ENCODE data around the gene ADAP1. TPM values are rescaled to one million over a fixed set of nuclear protein-coding genes. Genes with fewer than 3 reads are reported as not detected.
"Not testable (repeated sequence)": the region's sequence is repeated elsewhere in the genome, so short reads cannot be mapped to it uniquely, and the experiment has no call there.

Gene ADAP1
- polyA plus RNA-seq, 3 donors: 10.6 to 13.9 (median 11.2) TPM

- DNase-seq (ENCODE audit: low read depth in 3 of 3, low spot score in 2 of 3): no peak
These were observed 43.5 kb downstream of the ADAP1 start for GRCh38 chr7:910931-911431.

- DNase-seq (ENCODE audit: low read depth in 3 of 3, low spot score in 2 of 3): no peak
These were observed 44.0 kb downstream of the ADAP1 start for GRCh38 chr7:910441-910861.

- DNase-seq (ENCODE audit: low read depth in 3 of 3, low spot score in 2 of 3): no peak
These were observed 44.8 kb downstream of the ADAP1 start for GRCh38 chr7:909358-910329.

- DNase-seq (ENCODE audit: low read depth in 3 of 3, low spot score in 2 of 3): not testable (repeated sequence)
These were observed 45.7 kb downstream of the ADAP1 start for GRCh38 chr7:908591-909357.

- no peak for DNase-seq (ENCODE audit: low read depth in 3 of 3, low spot score in 2 of 3)
These were observed 46.3 kb downstream of the ADAP1 start for GRCh38 chr7:908159-908581.

GRCh38 chr7:907158-907980 lies 47.1 kb downstream of the ADAP1 start:
- DNase-seq (ENCODE audit: low read depth in 3 of 3, low spot score in 2 of 3): no peak

GRCh38 chr7:906776-907157 lies 47.7 kb downstream of the ADAP1 start:
- no peak for DNase-seq (ENCODE audit: low read depth in 3 of 3, low spot score in 2 of 3)

- DNase-seq (ENCODE audit: low read depth in 3 of 3, low spot score in 2 of 3): no peak
These were observed 49.6 kb downstream of the ADAP1 start for GRCh38 chr7:904847-905246.

GRCh38 chr7:903921-904755 lies 50.3 kb downstream of the ADAP1 start:
- DNase-seq (ENCODE audit: low read depth in 3 of 3, low spot score in 2 of 3): no peak

GRCh38 chr7:902996-903395 lies 51.5 kb downstream of the ADAP1 start:
- no peak for DNase-seq (ENCODE audit: low read depth in 3 of 3, low spot score in 2 of 3)

- DNase-seq (ENCODE audit: low read depth in 3 of 3, low spot score in 2 of 3): no peak
These were observed 52.9 kb downstream of the ADAP1 start for GRCh38 chr7:901388-902154.

GRCh38 chr7:901041-901387 lies 53.5 kb downstream of the ADAP1 start:
- no peak for DNase-seq (ENCODE audit: low read depth in 3 of 3, low spot score in 2 of 3)

GRCh38 chr7:900331-901040 lies 54.0 kb downstream of the ADAP1 start:
- DNase-seq (ENCODE audit: low read depth in 3 of 3, low spot score in 2 of 3): no peak

GRCh38 chr7:899806-900205 lies 54.7 kb downstream of the ADAP1 start:
- DNase-seq (ENCODE audit: low read depth in 3 of 3, low spot score in 2 of 3): no peak

- no peak for DNase-seq (ENCODE audit: low read depth in 3 of 3, low spot score in 2 of 3)
These were observed 55.4 kb downstream of the ADAP1 start for GRCh38 chr7:898855-899681.

- DNase-seq (ENCODE audit: low read depth in 3 of 3, low spot score in 2 of 3): no peak
These were observed 56.0 kb downstream of the ADAP1 start for GRCh38 chr7:898460-898854.

- no peak for DNase-seq (ENCODE audit: low read depth in 3 of 3, low spot score in 2 of 3)
These were observed 56.6 kb downstream of the ADAP1 start for GRCh38 chr7:897771-898376.
